ENCODE data around the gene PDXK. TPM values are rescaled to one million over a fixed set of nuclear protein-coding genes. Genes with fewer than 3 reads are reported as not detected.

Gene PDXK
- total and polyA plus RNA-seq, 10 of the 15 experiments (the other 5 are each of a cell fraction or from before 2014, with no cell fraction given) = 3.7 to 141 (median 60.0) TPM

GRCh38 chr21:43669828-43670605, 48.9 kb upstream of the PDXK start:
- H3K27ac ChIP-seq (ENCODE audit: control insufficient read depth, insufficient read depth) = no peak overlapping the region
- no peak overlapping the region for H3K4me3 ChIP-seq
- H3K4me1 ChIP-seq (ENCODE audit: control insufficient read depth, insufficient read depth, low read length) = peaks cover 5% of the 10 kb centered on the region
- peaks cover 9 to 22% of the 10 kb centered on the region in 2 experiments for H3K36me3 ChIP-seq (ENCODE audit: control insufficient read depth in 2 of 2, insufficient read depth in 2 of 2, low read length in 1 of 2)
- H2AFZ ChIP-seq (ENCODE audit: control insufficient read depth, low read depth, low read length) = no peak overlapping the region
- H3K4me2 ChIP-seq (ENCODE audit: control insufficient read depth, insufficient read depth) = no peak overlapping the region
- FAIRE-seq (no peak), ATAC-seq (no peak), DNase-seq (ENCODE audit: low read depth, low spot score) (no peak)
- no peak overlapping the region for H3K9ac ChIP-seq (ENCODE audit: control insufficient read depth, insufficient read depth, low read length)
- ChIA-PET SMC1A (ENCODE audit: uncharacterized antibody, unreplicated experiment) (no interaction called here), POLR2A (no interaction called here), RAD21 (ENCODE audit: unreplicated experiment) (no interaction called here), CTCF (no interaction called here)
- WGBS (ENCODE audit: insufficient coverage, insufficient replicate concordance, low lambda C conversion rate, missing lambda C conversion rate) = 94% methylated on average over 20 of the region's 20 CpGs
- in situ Hi-C loops (cut with MboI) = no loop called here
- intact Hi-C loops (cut with micrococcal nuclease; ENCODE audit: unreplicated experiment) = loop anchor here (5.0 kb wide), 2 partner anchors 47 to 252 kb away; partner anchors contain the start of gene PDXK
- peaks cover 1% of the 10 kb centered on the region; the same call in 1 of the 3 replicates for H3K9me3 ChIP-seq (replicated peaks; ENCODE audit: control insufficient read depth, insufficient read depth, low read length)
- no peaks in the 10 kb centered on the region for H3K27me3 ChIP-seq (replicated peaks in 1 of 2; ENCODE audit: control insufficient read depth in 2 of 2, insufficient read depth in 2 of 2, low read length in 1 of 2)
- peaks cover 25% of the 10 kb centered on the region for H3K79me2 ChIP-seq (ENCODE audit: control insufficient read depth, insufficient read depth, low read length)
- BruUV-seq (replicated peaks) = no TSS peak
- no peaks in the 10 kb centered on the region for H4K20me1 ChIP-seq (ENCODE audit: control insufficient read depth, insufficient read depth)
- TF ChIP-seq USF1 (IDR thresholded peaks at IDR 0.05; ENCODE audit: borderline replicate concordance, extremely low read length, insufficient read depth, low read depth, low read length) = no peak
- no peak for TF ChIP-seq ZBTB40 (IDR thresholded peaks at IDR 0.05; ENCODE audit: borderline replicate concordance)
- TF ChIP-seq PBX3 (IDR thresholded peaks at IDR 0.05; ENCODE audit: insufficient replicate concordance, low read depth, low read length) = peak; percentile 15
- no peak for TF ChIP-seq REST (IDR thresholded peaks at IDR 0.05; ENCODE audit: low read depth, low read length)
- peak; percentile 54 for TF ChIP-seq BCL3 (IDR thresholded peaks at IDR 0.05; ENCODE audit: borderline replicate concordance, insufficient read depth, low read depth, low read length, poor library complexity, severe bottlenecking)
- no peak for TF ChIP-seq RFX5 (IDR thresholded peaks at IDR 0.05; ENCODE audit: low read depth, low read length)
- no peak for TF ChIP-seq RELB (IDR thresholded peaks at IDR 0.05; ENCODE audit: low read depth)

All from GM12878 (cell line).